Measurements from ENCODE around the gene ID4. TPM values are rescaled to one million over a fixed set of nuclear protein-coding genes. Genes with fewer than 3 reads are reported as not detected.

ID4 gene
- total RNA-seq, 1 experiment from 2014 or later = 0.10 TPM

DNA sequence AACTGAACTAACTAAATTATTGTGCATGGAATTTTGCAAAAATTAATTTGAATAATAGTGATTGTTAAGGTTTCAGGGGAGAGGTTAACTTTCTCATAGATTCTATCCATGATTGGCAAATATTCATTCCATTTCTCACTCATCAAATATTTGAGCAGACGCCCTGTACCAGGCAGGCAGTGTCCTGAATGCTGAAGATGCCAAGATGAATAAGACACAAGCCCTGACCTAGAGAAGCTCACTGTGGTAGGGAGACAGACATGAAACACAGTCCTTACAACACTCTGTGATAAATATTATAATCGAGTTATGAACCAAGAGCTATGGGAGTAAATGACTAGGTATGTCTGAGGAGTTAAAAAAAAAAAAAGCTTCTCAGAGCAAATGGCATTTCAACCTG, 18.4 kb upstream of the ID4 start:
- DNase-seq (ENCODE audit: low read depth, low spot score) (no peak), ATAC-seq (no peak)
- TF ChIP-seq SIN3A (IDR thresholded peaks at IDR 0.05; ENCODE audit: borderline replicate concordance, insufficient read depth, low read depth, low read length) (no peak), POLR2AphosphoS5 (IDR thresholded peaks at IDR 0.05; ENCODE audit: low read depth, low read length) (no peak), TCF7L2 (IDR thresholded peaks at IDR 0.05; ENCODE audit: low read depth, low read length) (no peak), REST (IDR thresholded peaks at IDR 0.05; ENCODE audit: insufficient read depth in 1 of 2, low read depth in 2 of 2, low read length in 1 of 2) (no peak), CTCF (IDR thresholded peaks at IDR 0.05) (no peak)
- ChIA-PET CTCF (no interaction called here), POLR2A (interaction anchor here (0.6 kb wide), 1 partner anchor 260 kb away, joined by 3 read pairs; no protein-coding TSS in a partner anchor)
- Histone ChIP-seq H3K4me3 (ENCODE audit: low read depth in 2 of 2, low read length in 2 of 2) (no peak overlapping the region), H3K9me3 (ENCODE audit: control insufficient read depth, insufficient read depth, low read depth, low read length) (no peaks in the 10 kb centered on the region), H3K36me3 (ENCODE audit: control insufficient read depth, insufficient read depth, low read length) (no peaks in the 10 kb centered on the region), H3K27ac (ENCODE audit: low read length) (no peak overlapping the region), H3K4me1 (ENCODE audit: control insufficient read depth, insufficient read depth, low read length) (no peaks in the 10 kb centered on the region), H3K27me3 (ENCODE audit: control insufficient read depth, insufficient read depth, low read length) (no peaks in the 10 kb centered on the region)
- intact Hi-C loops (cut with micrococcal nuclease; ENCODE audit: unreplicated experiment) = no loop called here
- BruUV-seq (replicated peaks) = no TSS peak
- in situ Hi-C loops (cut with HindIII; ENCODE audit: low pct_unique_long_range_greater_than_20kb, low sequenced_read_pairs) = no loop called here

DNA sequence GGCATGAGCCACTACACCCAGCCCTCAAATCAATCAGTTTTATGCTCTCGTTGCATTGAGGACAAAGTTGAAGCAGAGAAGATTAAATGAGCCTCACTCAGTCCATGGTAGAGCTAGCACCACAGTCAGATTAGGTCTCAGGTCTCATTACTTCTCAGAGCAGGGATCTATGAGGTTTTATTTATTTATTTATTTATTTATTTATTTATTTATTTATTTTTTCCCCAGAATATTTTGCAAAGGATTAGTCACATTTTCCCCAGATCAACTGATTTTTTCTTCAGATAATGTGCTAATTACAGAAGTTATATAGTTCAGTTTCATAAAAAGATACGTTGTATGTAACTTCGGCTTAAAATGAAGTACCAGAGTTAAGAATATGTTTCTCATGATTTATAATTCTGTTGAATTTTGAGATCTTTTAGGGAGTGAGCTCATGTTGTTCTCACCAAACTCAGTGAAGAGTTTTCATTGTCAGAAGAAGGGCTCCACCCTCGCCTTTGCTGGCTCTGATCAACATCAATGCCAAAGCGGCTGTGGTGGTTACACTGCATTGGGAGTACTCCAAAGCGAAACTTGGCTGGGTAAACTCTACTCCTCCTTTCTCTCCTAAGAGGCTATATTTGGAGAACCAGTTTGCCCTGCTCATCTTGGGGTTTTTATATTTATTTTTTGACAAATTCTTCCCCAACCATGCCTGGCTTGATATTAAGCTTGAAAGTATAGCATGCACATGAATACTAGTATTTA, 12.9 kb upstream of the ID4 start:
- H3K27me3 ChIP-seq (ENCODE audit: control insufficient read depth, insufficient read depth, low read length) = no peaks in the 10 kb centered on the region
- peaks cover 2% of the 10 kb centered on the region; the same call in 1 of the 2 replicates for H3K9me3 ChIP-seq (ENCODE audit: control insufficient read depth, insufficient read depth, low read depth, low read length)
- no peak for TF ChIP-seq TCF7L2 (IDR thresholded peaks at IDR 0.05; ENCODE audit: low read depth, low read length)
- no peak for TF ChIP-seq POLR2AphosphoS5 (IDR thresholded peaks at IDR 0.05; ENCODE audit: low read depth, low read length)
- TF ChIP-seq CTCF (IDR thresholded peaks at IDR 0.05) = no peak
- no peak for TF ChIP-seq SIN3A (IDR thresholded peaks at IDR 0.05; ENCODE audit: borderline replicate concordance, insufficient read depth, low read depth, low read length)
- no peak for TF ChIP-seq REST (IDR thresholded peaks at IDR 0.05; ENCODE audit: insufficient read depth in 1 of 2, low read depth in 2 of 2, low read length in 1 of 2)
- no peak overlapping the region for H3K4me3 ChIP-seq (ENCODE audit: low read depth in 2 of 2, low read length in 2 of 2)
- ATAC-seq (no peak), DNase-seq (ENCODE audit: low read depth, low spot score) (no peak)
- CTCF ChIA-PET = no interaction called here
- intact Hi-C loops (cut with micrococcal nuclease; ENCODE audit: unreplicated experiment) = no loop called here
- no TSS peak for BruUV-seq (replicated peaks)
- in situ Hi-C loops (cut with HindIII; ENCODE audit: low pct_unique_long_range_greater_than_20kb, low sequenced_read_pairs) = no loop called here
- no peaks in the 10 kb centered on the region for H3K36me3 ChIP-seq (ENCODE audit: control insufficient read depth, insufficient read depth, low read length)
- POLR2A ChIA-PET = no interaction called here
- no peaks in the 10 kb centered on the region for H3K4me1 ChIP-seq (ENCODE audit: control insufficient read depth, insufficient read depth, low read length)
- no peak overlapping the region for H3K27ac ChIP-seq (ENCODE audit: low read length)

All from Panc1 (cell line).